Measurements from ENCODE around the gene S1PR4. TPM values are rescaled to one million over a fixed set of nuclear protein-coding genes. Genes with fewer than 3 reads are reported as not detected.
A peak's percentile ranks its signal among the peaks of the same experiment; 100 is the strongest.

The S1PR4 gene
- total and polyA plus RNA-seq, 12 donors: 0.24 to 3.3 (median 0.67) TPM

- no peak for TF ChIP-seq CTCF (IDR thresholded peaks at IDR 0.05)
- Histone ChIP-seq H3K27me3 (peaks cover 7 to 92% (median 81%) of the 10 kb centered on the region in 7 donors), H3K27ac (no peak overlapping the region), H3K4me3 (no peak overlapping the region), H3K4me1 (peaks cover 0 to 3% (median 0%) of the 10 kb centered on the region in 9 donors), H3K36me3 (no peaks in the 10 kb centered on the region), H3K9me3 (no peaks in the 10 kb centered on the region)
- ATAC-seq (no peak), DNase-seq (no peak)
- intact Hi-C loops (cut with DNase I): no loop called here
- WGBS, 2 donors: 0 to 3% methylated on average over 9 of the region's 9 CpGs
Observed at GRCh38 chr19:3225169-3225485, 46.6 kb downstream of the S1PR4 start.

- Histone ChIP-seq H3K27me3 (peaks cover 7 to 92% (median 83%) of the 10 kb centered on the region in 7 donors), H3K27ac (no peak overlapping the region), H3K9me3 (no peaks in the 10 kb centered on the region), H3K36me3 (no peaks in the 10 kb centered on the region), H3K4me1 (peaks cover 0 to 3% (median 0%) of the 10 kb centered on the region in 9 donors), H3K4me3 (no peak overlapping the region)
- ATAC-seq: no peak
- TF ChIP-seq CTCF (IDR thresholded peaks at IDR 0.05): no peak
- DNase-seq: no peak
- 30 to 36% methylated on average over 16 of the region's 16 CpGs for WGBS, 2 donors
- intact Hi-C loops (cut with DNase I): no loop called here
Observed at GRCh38 chr19:3225677-3226093, 47.1 kb downstream of the S1PR4 start.

GRCh38 chr19:3227054-3227626, 48.6 kb downstream of the S1PR4 start:
- WGBS, 2 donors: 76 to 78% methylated on average over 12 of the region's 12 CpGs
- H3K9me3 ChIP-seq: no peaks in the 10 kb centered on the region
- no peak overlapping the region for H3K4me3 ChIP-seq
- no peaks in the 10 kb centered on the region for H3K36me3 ChIP-seq
- peaks cover 7 to 87% (median 79%) of the 10 kb centered on the region in 7 donors for H3K27me3 ChIP-seq
- H3K4me1 ChIP-seq: peaks cover 0 to 3% (median 0%) of the 10 kb centered on the region in 9 donors
- no peak for TF ChIP-seq CTCF (IDR thresholded peaks at IDR 0.05)
- H3K27ac ChIP-seq: no peak overlapping the region
- intact Hi-C loops (cut with DNase I): no loop called here
- no peak for DNase-seq
- ATAC-seq: peak in 1 of 8 donors; percentile 25

- TF ChIP-seq CTCF (IDR thresholded peaks at IDR 0.05): no peak
- H3K4me1 ChIP-seq: peaks cover 0 to 3% (median 0%) of the 10 kb centered on the region in 9 donors
- no peak overlapping the region for H3K27ac ChIP-seq
- 49% methylated on average over 9 of the region's 9 CpGs for WGBS, 2 donors
- H3K4me3 ChIP-seq: no peak overlapping the region
- DNase-seq: no peak
- no peaks in the 10 kb centered on the region for H3K9me3 ChIP-seq
- no peak for ATAC-seq
- intact Hi-C loops (cut with DNase I): no loop called here
- H3K27me3 ChIP-seq: peaks cover under 1 to 84% (median 64%) of the 10 kb centered on the region in 7 donors
- no peaks in the 10 kb centered on the region for H3K36me3 ChIP-seq
Observed at GRCh38 chr19:3229346-3229743, 50.8 kb downstream of the S1PR4 start.

Other genes starting within 250 kb of the S1PR4 start
- 1 to 10 TPM; 1.0 to 2.6 (median 2.3) TPM for gene ZNF77, start 233.8 kb upstream of the S1PR4 start, total RNA-seq
- 1 to 10 TPM; 2.5 to 2.9 TPM for gene ZNF77, start 233.8 kb upstream of the S1PR4 start, polyA plus RNA-seq
- 1 to 10 TPM in 2 of 10 donors, under 1 TPM in 5, not detected in 3; 0.34 to 2.8 (median 0.45) TPM for gene TLE6, start 201.2 kb upstream of the S1PR4 start, total RNA-seq
- 1 to 10 TPM; 1.2 to 3.5 TPM for gene TLE6, start 201.2 kb upstream of the S1PR4 start, polyA plus RNA-seq
- gene TLE2, start 149.5 kb upstream of the S1PR4 start, total RNA-seq: 10 to 100 TPM; 28.2 to 64.5 (median 39.9) TPM
- 10 to 100 TPM; 35.9 to 54.6 TPM for gene TLE2, start 149.5 kb upstream of the S1PR4 start, polyA plus RNA-seq
- 100 to 1,000 TPM; 653 to 857 (median 758) TPM for gene TLE5, start 116.3 kb upstream of the S1PR4 start, total RNA-seq
- gene TLE5, start 116.3 kb upstream of the S1PR4 start, polyA plus RNA-seq: 1,000 to 10,000 TPM in 1 of 2 donors, 100 to 1,000 TPM in 1; 679 to 1,254 TPM
- 10 to 100 TPM; 57.4 to 83.2 (median 68.8) TPM for gene GNA11, start 84.4 kb upstream of the S1PR4 start, total RNA-seq
- 10 to 100 TPM; 28.2 to 40.7 TPM for gene GNA11, start 84.4 kb upstream of the S1PR4 start, polyA plus RNA-seq
- 1 to 10 TPM in 5 of 10 donors, under 1 TPM in 5; 0.42 to 8.9 (median 0.99) TPM for gene GNA15, start 42.7 kb upstream of the S1PR4 start, total RNA-seq
- 1 to 10 TPM; 1.0 to 1.4 TPM for gene GNA15, start 42.7 kb upstream of the S1PR4 start, polyA plus RNA-seq
- 10 to 100 TPM; 17.1 to 36.3 (median 24.6) TPM for gene NCLN, start 7.2 kb downstream of the S1PR4 start, total RNA-seq
- gene NCLN, start 7.2 kb downstream of the S1PR4 start, polyA plus RNA-seq: 10 to 100 TPM; 31.4 to 43.6 TPM
- not detected for gene CELF5, start 45.9 kb downstream of the S1PR4 start, total RNA-seq
- gene CELF5, start 45.9 kb downstream of the S1PR4 start, polyA plus RNA-seq: not detected
- gene NFIC, start 187.8 kb downstream of the S1PR4 start, total RNA-seq: 100 to 1,000 TPM; 132 to 217 (median 161) TPM
- gene NFIC, start 187.8 kb downstream of the S1PR4 start, polyA plus RNA-seq: 100 to 1,000 TPM in 1 of 2 donors, 10 to 100 TPM in 1; 52.3 to 147 TPM

Measured in heart right ventricle (tissue), 16 donors.